ENCODE results near the gene PHYKPL.

Gene PHYKPL

GRCh38 chr5:178221853-178222252 is 10.7 kb downstream of the PHYKPL start:
- DNase-seq: no peak

GRCh38 chr5:178221282-178221681 is 11.3 kb downstream of the PHYKPL start:
- no peak for DNase-seq

- DNase-seq: no peak
These were observed 13.8 kb downstream of the PHYKPL start for GRCh38 chr5:178218827-178219226.

GRCh38 chr5:178218237-178218776 is 14.3 kb downstream of the PHYKPL start:
- no peak for DNase-seq

GRCh38 chr5:178216779-178217178 is 15.8 kb downstream of the PHYKPL start:
- no peak for DNase-seq

GRCh38 chr5:178216088-178216534 is 16.5 kb downstream of the PHYKPL start:
- no peak for DNase-seq

- DNase-seq: no peak
These were observed 17.2 kb downstream of the PHYKPL start for GRCh38 chr5:178215280-178216002.

- DNase-seq: no peak
These were observed 18.3 kb downstream of the PHYKPL start for GRCh38 chr5:178214160-178214803.

- no peak for DNase-seq
These were observed 18.9 kb downstream of the PHYKPL start for GRCh38 chr5:178213748-178214151.

GRCh38 chr5:178213003-178213461 is 19.6 kb downstream of the PHYKPL start:
- DNase-seq: no peak

GRCh38 chr5:178212241-178213002 is 20.2 kb downstream of the PHYKPL start:
- no peak for DNase-seq

GRCh38 chr5:178211095-178212048 is 21.2 kb downstream of the PHYKPL start:
- DNase-seq: no peak

- DNase-seq: no peak
These were observed 21.9 kb downstream of the PHYKPL start for GRCh38 chr5:178210686-178211085.

- DNase-seq: no peak
These were observed 22.5 kb downstream of the PHYKPL start for GRCh38 chr5:178210073-178210535.

- DNase-seq: no peak
These were observed 23.1 kb downstream of the PHYKPL start for GRCh38 chr5:178209334-178210072.

- no peak for DNase-seq
These were observed 23.9 kb downstream of the PHYKPL start for GRCh38 chr5:178208540-178209227.

GRCh38 chr5:178207917-178208280 is 24.7 kb downstream of the PHYKPL start:
- no peak for DNase-seq

GRCh38 chr5:178207183-178207916 is 25.3 kb downstream of the PHYKPL start:
- peak; percentile 83 for DNase-seq

GRCh38 chr5:178206166-178207101 is 26.2 kb downstream of the PHYKPL start:
- DNase-seq: no peak

All from NCI-H226 (cell line).